ENCODE results near the gene HACE1.

Gene HACE1

GRCh38 chr6:104736545-104736944 lies 123.2 kb downstream of the HACE1 start:
- no peak for DNase-seq

- no peak for DNase-seq
Observed at GRCh38 chr6:104730450-104730849, 129.3 kb downstream of the HACE1 start.

- DNase-seq, result no peak
Observed at GRCh38 chr6:104729433-104729832, 130.3 kb downstream of the HACE1 start.

GRCh38 chr6:104728448-104728847 lies 131.3 kb downstream of the HACE1 start:
- DNase-seq, result no peak

GRCh38 chr6:104718672-104719071 lies 141.0 kb downstream of the HACE1 start:
- no peak for DNase-seq

- DNase-seq, result no peak
Observed at GRCh38 chr6:104716858-104717257, 142.9 kb downstream of the HACE1 start.

- DNase-seq, result no peak
Observed at GRCh38 chr6:104714796-104715195, 144.9 kb downstream of the HACE1 start.

GRCh38 chr6:104713982-104714381 lies 145.7 kb downstream of the HACE1 start:
- DNase-seq, result no peak

- DNase-seq, result no peak
Observed at GRCh38 chr6:104711371-104711770, 148.3 kb downstream of the HACE1 start.

- no peak for DNase-seq
Observed at GRCh38 chr6:104710543-104711335, 149.0 kb downstream of the HACE1 start.

GRCh38 chr6:104705916-104706442 lies 153.7 kb downstream of the HACE1 start:
- no peak for DNase-seq

GRCh38 chr6:104705095-104705707 lies 154.5 kb downstream of the HACE1 start:
- peak; percentile 1 for DNase-seq

- DNase-seq, result no peak
Observed at GRCh38 chr6:104704191-104704590, 155.5 kb downstream of the HACE1 start.

- DNase-seq, result no peak
Observed at GRCh38 chr6:104702126-104702841, 157.4 kb downstream of the HACE1 start.

GRCh38 chr6:104700371-104701185 lies 159.1 kb downstream of the HACE1 start:
- no peak for DNase-seq

- DNase-seq, result no peak
Observed at GRCh38 chr6:104699593-104700329, 160.0 kb downstream of the HACE1 start.

GRCh38 chr6:104698979-104699378 lies 160.7 kb downstream of the HACE1 start:
- DNase-seq, result no peak

GRCh38 chr6:104692008-104692407 lies 167.7 kb downstream of the HACE1 start:
- DNase-seq, result no peak

GRCh38 chr6:104689551-104690205 lies 170.0 kb downstream of the HACE1 start:
- DNase-seq, result no peak

GRCh38 chr6:104688283-104688969 lies 171.3 kb downstream of the HACE1 start:
- DNase-seq, result no peak
